NCI-H2107 (cell line): ENCODE measurements around the gene ITGB3.

Experiments used
- DNase-seq: peaks from one replicate; lab custom pipeline; 2025; lab: John Stamatoyannopoulos, UW

ITGB3 gene

DNA sequence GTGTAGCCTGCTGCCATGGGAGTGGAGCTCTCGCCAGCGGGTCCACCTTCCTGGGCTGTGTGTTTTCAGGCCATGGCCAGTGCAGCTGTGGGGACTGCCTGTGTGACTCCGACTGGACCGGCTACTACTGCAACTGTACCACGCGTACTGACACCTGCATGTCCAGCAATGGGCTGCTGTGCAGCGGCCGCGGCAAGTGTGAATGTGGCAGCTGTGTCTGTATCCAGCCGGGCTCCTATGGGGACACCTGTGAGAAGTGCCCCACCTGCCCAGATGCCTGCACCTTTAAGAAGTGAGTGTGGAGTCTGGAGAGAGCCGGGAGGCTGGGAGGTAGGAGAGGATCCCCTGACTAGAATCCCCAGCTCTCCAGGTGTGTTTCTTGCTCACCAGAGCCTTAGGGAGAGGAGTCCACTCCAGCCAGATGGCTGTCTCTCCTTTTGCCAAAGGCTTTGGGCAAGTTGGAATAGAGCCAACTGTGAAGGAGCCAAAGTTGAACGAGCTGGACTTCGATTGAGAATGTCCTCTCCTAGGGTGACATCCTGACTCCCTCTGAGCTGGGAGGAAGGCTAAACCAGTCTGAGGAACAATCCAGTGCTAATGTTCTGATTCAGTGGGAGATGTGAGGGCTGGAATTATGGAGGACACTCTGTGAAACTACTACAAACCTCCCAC, 45.7 kb downstream of the ITGB3 start:
- no peak for DNase-seq

DNA sequence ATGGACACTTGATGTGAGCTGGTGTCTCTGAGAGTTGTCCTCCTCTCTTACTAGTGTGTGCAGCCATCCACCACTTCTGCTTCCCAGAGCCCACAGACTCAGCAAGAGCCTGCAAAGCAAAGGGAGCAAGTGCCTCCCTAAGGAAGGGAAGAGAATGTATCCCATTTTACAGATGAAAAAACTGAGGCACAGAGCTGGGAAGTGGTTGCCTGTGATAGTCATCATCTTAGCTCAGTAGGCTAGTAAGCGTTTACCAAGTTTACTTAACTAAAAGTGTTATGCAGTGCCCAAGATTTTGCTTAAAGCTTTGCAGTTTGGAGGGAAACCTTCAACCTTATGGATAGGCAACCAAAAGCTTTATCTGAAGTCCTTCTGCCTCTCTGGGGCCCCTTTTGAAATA, 47.1 kb downstream of the ITGB3 start:
- no peak for DNase-seq

DNA sequence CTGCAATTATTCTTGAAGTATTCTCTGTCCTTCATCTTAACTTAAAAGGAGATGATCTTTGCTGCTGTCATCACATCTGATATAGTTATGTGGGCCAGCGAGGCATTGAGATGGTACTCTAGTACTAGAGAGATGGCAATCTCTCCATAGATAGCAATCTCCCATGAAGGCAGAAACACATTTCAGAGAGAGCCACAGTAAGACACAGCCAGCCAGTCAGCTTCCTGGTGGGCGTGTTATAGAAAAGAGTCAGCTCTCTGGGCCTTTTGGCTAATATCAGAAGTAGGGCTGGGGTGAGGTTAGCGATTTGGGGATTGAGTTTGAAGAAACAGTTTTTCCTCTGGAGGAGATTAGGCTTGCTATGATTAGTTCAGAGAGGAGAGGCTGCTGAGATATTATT, 47.5 kb downstream of the ITGB3 start:
- DNase-seq, result no peak

DNA sequence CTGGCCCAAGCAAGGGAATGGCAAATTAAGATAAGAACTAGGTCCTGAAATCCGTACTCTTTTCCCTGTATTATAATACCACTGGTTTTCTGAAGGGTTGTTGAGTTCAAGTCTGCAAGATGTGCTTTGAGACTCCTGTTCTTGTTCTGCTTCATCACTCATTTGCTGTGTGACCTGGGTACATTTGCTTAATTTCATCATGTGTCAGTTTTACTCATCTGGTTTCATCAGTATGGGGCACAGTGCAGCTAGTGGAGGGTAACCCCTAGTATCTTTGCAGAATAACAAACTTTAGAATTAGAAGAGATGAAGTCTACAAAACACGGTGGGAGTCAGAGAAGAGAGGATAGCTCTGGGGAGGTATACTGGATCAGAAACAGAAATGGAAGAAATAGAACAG, 48.2 kb downstream of the ITGB3 start:
- DNase-seq, result no peak

DNA sequence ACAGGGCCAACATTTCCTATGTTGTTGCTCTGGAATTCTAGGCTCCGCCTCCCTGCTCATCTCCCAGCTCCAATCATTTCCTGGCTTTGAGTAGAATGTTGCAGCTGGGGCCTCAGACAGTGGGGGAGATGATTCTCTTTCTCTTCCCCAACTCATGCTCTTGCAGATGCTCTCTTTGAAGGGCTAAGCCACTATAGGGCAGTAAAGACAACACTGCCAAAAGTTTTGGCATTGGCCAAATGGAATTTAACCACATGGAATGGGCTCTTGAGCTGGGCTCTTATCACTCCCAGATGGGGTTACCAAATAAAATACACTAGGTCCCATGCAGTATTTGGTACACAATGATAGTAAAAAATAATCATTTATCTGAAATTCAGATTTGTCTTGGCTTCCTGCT, 50.6 kb downstream of the ITGB3 start:
- no peak for DNase-seq

DNA sequence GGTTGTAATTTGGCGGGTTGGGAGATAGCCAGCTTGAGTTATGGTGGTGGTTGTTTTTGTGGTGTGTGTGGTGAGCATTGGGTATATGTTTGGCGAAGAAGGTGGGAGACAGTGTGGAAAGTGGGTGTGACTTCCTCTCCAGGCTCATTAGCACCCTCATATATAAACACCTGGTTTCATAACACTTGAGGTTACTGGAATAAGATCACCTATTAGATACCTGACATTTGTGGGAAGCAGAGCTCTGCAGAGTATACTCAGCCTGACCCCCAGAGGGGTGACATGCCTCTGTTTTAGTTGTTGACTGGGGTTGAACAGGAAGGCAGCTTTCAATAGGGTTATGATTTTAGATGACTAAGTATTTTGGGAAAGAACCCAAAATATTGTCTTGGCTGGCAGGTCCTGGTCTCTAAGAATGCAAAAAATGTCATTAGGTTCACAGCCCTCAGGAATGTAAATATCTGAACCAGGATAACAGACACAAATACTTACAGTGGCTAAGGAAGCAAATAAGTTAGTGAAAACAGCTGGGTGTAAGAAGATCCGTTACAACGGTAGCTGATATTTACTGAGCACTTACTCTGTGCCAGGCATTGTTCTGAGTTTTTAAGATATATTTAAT, 51.8 kb downstream of the ITGB3 start:
- DNase-seq, result no peak

DNA sequence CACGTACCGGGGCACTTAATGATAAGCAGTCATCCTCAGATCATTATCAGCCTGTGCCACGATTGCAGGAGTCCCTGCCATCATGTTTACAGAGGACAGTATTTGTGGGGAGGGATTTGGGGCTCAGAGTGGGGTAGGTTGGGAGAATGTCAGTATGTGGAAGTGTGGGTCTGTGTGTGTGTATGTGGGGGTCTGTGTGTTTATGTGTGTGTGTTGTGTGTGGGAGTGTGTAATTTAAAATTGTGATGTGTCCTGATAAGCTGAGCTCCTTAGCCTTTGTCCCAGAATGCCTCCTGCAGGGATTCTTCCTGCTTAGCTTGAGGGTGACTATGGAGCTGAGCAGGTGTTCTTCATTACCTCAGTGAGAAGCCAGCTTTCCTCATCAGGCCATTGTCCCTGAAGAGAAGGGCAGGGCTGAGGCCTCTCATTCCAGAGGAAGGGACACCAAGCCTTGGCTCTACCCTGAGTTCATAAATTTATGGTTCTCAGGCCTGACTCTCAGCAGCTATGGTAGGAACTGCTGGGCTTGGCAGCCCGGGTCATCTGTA, 56.6 kb downstream of the ITGB3 start:
- no peak for DNase-seq

DNA sequence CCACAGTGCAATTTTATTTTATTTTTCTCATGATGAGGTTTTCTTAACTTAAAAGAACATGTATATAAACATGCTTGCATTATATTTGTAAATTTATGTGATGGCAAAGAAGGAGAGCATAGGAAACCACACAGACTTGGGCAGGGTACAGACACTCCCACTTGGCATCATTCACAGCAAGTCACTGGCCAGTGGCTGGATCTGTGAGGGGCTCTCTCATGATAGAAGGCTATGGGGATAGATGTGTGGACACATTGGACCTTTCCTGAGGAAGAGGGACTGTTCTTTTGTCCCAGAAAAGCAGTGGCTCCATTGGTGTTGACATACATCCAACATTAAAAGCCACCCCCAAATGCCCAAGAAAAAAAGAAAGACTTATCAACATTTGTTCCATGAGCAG, 57.8 kb downstream of the ITGB3 start:
- no peak for DNase-seq

DNA sequence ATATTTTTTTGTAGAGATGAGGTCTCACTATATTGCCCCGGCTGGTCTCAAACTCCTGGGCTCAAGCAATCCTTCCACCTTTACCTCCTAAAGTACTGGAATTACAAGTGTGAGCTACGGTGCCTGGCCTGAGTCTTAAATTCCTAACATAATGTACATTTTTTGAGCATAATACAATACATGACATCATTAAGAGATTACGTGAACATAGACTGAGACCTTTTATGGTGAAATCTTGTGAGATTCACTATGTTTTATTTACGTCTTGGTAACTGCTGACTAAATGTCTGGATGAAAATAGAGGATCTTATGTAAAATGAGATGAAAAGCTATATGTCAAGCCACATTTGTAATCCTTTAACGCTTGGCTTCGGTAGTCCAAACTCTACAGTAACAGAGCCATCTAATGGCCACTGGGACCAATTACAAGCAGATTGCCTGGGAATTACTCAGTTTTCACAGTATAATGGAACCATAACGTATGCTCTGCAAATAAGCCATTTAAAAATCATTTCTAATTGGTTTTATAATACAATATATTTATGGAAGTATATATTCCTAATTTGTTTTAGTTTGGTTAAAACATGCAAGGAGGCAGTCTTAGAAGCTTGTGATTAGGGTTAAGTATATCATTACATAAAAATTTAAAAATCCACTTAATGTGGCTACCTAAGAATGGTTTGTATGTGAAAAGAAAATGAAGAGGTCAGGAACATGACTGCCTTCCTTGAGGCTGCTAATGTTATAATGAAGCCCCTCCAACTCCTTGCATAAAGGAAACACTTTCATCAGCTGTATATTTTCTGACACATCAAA, 62.0 kb downstream of the ITGB3 start:
- peak; percentile 48 for DNase-seq

DNA sequence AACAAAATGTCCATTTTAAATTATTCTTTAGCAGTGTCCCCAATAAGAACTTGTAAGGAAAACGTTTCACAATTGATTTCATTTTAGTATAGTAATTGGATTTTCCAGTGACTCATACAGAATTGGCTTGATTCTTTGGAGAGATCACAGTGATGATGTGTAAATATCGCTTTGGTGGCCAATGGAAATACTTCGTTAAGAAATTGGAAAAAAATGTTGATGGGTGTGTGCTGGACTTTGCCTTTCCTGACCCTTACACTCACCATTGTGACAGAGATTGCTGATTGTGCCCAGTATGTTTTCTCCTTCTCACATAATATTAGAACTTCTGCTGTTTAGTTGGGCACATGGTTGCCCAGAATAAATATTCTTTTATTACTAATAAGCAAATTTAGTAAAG, 62.7 kb downstream of the ITGB3 start:
- no peak for DNase-seq

DNA sequence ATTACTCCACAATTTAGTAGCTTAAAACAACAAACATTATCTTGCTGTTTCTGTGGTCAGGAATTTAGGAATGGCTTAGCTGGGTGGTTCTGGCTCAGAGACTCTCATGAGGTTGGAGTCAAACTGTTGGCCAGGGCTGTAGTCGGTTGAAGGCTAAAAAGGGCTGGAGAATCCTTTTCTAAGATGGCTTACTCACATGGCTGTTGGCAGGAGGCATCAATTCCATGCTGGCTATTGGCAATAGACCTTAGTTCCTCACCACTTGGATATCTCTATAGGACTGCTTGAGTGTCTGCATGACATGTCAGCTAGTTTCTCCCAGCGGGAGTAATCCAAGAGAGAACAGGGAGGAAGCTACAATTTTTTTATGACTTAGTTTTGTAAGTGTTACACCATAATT, 63.5 kb downstream of the ITGB3 start:
- no peak for DNase-seq

DNA sequence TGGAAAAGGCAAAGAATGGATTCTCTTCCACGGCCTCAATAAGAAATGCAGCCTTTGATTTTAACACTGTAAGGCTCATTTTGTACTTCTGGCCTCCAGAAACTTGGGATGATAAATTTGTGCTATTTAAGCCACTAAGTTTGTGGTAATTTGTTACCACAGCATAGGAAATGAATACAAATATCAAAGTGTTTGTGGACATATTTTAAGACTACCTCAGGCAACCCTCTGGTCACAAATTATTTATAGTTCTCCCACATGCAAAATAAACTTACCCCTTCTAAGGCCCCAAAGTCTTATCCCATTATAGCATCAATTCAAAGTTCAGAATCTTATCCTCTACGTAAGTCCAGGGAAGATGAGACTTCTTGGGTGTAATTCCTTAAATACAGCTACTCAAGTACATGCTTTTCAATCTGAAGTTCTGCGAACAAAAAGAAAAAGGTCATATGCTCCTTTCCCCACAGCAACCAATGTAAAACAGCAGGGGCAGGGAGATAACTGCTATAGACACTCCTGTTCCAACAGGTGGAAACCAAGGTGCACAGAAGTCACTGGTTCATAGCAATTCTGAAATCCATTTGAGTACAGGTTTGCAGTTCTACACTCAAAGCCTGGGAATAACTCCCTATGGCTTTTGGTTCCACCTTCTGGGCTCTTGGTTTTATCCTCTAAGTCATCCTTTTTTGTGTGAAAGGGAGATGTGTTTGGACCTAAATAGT, 64.7 kb downstream of the ITGB3 start:
- DNase-seq, result no peak

DNA sequence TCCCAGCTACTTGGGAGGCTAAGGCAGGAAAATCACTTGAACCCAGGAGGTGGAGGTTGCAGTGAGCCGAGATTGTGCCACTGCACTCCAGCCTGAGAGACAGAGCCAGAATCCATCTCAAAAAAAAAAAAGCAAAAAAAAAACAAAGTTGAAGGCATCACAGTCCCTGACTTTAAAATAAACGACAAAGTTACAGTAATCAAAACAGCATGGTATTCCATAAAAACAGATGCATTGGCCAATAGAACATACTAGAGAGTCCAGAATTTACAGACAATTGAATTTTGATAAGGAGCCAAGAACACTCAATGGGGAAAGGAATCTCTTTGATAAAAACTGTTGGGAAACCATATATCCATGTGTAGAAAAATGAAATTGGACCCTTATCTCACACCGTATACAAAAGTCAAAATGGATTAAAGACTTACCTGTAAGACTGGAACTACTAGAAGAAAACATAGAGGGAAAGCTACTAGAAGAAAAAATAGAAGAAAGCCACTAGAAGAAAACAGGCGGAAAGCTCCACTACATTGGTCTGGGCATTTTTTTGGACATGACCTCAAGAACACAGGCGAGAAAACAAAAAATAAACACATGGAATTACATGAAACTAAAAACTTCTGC, 67.4 kb downstream of the ITGB3 start:
- DNase-seq, result no peak

DNA sequence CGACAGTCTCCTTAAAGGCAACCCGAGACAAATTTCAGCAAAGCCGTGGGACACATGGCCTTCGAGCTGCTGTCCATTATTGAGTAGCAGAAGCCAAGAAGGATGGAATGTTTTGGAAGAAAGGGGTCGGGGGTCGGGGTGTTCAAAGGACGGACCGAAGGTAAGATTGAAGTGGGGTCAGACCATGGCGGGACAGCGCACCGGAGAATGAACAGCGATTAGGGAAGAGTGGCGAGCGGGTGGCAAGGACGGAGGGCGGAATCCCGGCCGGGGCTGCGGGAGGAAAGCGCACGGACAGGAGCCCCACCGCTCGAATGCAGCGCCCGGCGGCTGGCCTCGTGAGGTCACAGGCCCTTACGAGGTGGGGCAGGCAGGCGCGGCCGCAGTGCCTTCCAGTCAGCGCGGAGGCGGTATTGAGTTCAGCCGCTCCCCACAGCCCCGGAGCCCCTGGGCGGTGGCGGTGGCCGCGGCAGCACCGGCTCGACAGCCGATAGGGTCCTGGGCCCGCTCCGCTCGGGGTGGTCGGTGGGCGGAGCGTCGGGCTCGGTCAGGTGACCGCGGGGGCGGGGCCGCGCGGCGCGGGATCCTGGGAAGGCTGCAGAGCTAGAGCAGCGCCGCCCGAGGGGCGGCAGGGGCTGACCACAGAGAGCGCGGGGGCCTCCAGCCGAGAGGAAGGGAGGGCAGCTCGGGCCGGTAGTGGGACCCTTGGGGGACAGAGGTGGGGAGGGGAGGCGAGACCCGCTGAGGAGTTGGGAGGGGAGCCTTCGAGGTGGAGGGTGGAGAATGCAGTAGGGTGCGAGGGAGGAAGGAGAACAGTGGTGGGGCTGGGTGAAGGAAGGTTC, 70.0 kb downstream of the ITGB3 start, which contains the start of gene EFCAB13:
Gene EFCAB13 (plus strand): TSS at position 574 of the 842 bp plus-strand sequence. CDS start 4,399 bp downstream, outside the sequence.
- peak; percentile 11 for DNase-seq

DNA sequence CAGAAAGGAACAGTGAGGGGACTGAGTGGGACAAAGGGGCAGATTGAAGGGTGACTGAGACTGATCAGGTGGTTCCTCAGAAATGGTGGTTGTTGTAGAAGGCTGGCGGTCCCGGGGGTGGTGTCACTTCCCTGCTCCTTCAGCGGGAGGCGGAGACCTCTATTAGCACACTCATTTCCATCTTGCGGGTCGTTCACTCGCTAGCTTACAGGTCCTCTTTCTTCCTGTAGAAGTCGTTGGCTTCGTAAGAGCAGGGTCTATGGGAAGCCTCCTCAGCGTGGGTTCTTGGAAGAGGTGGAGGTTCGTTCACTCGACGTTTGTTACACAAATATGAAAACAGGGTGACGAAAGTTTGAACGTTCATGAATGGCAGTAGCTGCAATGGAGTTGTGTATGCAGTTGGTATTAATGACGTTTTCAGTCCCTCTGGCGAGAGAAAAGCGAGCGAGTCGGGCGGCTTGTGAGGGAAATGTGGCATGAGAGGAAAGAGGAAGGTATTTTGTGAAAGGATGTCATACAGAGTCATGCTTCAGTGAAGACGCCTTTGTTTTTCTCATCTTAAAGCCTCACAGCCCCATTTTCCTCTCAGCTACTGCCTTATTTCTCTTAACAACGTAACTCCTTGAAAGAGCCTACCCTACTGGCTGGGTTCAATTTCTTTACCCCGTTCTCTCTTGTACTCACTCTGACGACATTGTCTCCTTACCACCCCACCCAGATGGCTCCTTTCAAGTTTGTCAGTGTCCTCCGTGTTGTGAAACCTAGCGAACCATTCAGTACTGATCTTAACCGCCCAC, 70.8 kb downstream of the ITGB3 start:
- DNase-seq, result no peak

DNA sequence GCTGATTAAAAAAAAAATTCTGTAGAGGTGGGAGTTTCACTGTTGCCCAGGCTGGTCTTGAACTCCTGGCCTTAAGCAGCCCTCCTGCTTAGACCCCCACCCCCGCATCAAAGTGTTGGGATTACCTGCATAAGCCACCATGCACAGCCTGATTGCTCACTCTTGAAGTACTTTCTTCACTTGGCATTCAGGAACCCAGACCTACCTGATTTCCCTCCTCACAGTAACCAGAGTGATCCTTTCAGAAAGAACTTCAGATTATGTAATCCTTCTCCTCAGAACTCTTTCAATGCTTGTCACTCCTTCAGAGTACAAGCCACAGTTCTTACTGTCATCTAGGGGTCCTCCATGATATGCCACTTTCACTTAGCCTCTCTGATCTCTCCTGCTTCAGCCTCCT, 71.5 kb downstream of the ITGB3 start:
- no peak for DNase-seq

DNA sequence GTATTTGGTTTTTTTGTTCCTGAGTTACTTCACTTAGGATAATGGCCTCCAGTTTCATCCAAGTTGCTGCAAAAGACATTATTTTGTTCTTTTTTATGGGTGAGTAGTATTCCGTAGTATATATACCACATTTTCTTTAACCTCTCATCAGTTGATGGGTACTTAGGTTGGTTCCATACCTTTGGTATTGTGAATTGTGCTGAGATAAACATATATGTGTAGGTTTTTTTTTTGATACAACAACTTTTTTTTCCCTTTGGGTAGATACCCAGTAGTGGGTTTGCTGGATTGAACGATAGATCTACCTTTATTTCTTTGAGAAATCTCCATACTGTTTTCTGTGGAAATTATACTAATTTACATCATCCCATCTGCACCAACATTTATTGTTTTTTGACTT, 76.9 kb downstream of the ITGB3 start:
- no peak for DNase-seq

DNA sequence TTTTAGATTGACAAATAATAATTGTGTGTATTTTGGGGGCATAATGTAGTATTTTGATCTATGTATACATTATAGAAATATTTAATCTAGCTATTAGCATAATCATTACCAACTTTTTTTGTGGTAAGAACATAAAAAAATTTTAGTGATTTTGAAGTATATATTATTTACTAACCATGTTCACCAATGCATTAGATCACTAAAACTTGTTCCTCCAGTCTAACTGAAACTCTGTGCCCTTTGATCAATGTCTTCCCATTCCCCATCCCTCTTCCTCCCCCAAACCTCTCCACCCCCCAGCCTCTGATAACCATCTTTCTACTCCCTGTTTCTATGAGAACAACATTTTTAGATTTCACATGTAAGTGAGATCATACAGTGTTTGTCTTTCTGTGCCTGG, 78.7 kb downstream of the ITGB3 start:
- no peak for DNase-seq

DNA sequence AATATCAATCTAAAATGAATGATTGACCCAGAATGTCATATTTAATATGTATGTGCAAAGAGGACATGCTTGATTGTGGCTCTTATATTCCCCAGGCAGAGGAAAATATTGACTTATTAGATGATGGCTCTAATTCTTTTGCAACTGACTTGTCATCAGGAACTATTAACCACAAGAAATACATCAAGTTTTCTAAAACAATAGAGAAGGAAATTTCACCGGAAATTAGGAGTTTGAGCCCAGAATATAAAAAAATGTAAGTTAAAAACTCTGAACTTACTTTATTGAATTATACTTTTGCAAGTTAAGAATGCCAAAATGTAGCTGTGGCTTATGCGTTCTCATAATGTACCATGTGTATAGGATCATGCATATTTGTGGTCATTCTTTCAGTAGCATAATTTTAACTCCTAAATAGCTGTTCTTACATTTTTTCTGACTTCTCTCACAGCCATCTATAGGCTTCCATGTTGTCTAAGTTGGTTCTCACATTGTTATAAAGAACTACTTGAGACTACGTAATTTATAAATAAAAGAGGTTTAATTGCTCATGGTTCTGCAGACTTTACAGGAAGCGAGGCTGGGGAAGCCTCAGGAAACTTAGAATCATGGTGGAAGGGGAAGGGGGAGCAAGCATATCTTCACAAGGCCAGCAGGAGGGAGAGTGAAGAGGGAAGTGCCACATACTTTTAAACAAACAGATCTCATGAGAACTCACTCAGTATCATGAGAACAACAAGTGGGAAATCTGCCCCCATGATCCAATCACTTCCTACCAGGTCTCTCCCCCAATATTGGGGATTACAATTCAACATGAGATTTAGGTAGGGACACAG, 81.7 kb downstream of the ITGB3 start:
- no peak for DNase-seq
